Spleen (tissue), 7 donors: Measurements from ENCODE around the gene ORAI3.

Experiments
- CTCF ChIP-seq, 11 experiments: fragments of 200-600 bp in 7 of 11; fragments of 450-650 bp in 4 of 11; sonication (generic) in 4 of 11; IDR thresholded peaks in 8 of 11; conservative IDR thresholded peaks in 3 of 11; 1 replicate in 7 of 11; 2 replicates in 4 of 11; pipeline versions ENCODE4 v1.4.0 to v1.8.0; 2016 to 2021; ENCODE audit warnings: antibody characterized with exemption in 11 of 11, inconsistent platforms in 4 of 11, mild to moderate bottlenecking in 1 of 11
- POLR2AphosphoS5 ChIP-seq, 3 donors: sonication (generic); formaldehyde crosslinking; IDR thresholded peaks; one replicate each; pipeline ENCODE4 v1.5.1; 2017; ENCODE audit warnings: antibody characterized with exemption in 3 of 3
- donor health status: DM: no; HTN: no; CAD: no; lungs with moderate emphysema.
- donor health status: DM: no; HTN: no; CAD: no.
- donor health status: DM: no; HTN: no; CAD: no.

- TF ChIP-seq CTCF (IDR thresholded peaks at IDR 0.05 in 8 of 11, conservative IDR thresholded peaks at IDR 0.05 in 3 of 11), result no peak
- TF ChIP-seq POLR2AphosphoS5 (IDR thresholded peaks at IDR 0.05), result no peak
Observed at GRCh38 chr16:30954993-30955392, 6.1 kb downstream of the ORAI3 start.
